Calu3 (cell line): ENCODE measurements around the gene SCAMP2. TPM values are rescaled to one million over a fixed set of nuclear protein-coding genes. Genes with fewer than 3 reads are reported as not detected.

ENCODE experiments used
- BruUV-seq: library from RNA; stranded (reverse); fragments of 400-500 nt; replicated peaks from 2 replicates; lab custom pipeline; 2021; lab: Mats Ljungman, UMichigan
- CTCF ChIA-PET: fragments of 300-600 bp; sonication (Branson Sonifier 250); formaldehyde crosslinking; loops from one replicate; lab custom pipeline; 2022; ENCODE audit warnings: antibody characterized with exemption; lab: Charles Lee
- DNase-seq: peaks from one replicate; pipeline ENCODE4 v3.0.0; 2022
- H3K27ac Mint-ChIP-seq: one replicate; pipeline ENCODE4 v1.8.0; 2022; ENCODE audit warnings: mixed read lengths; ENCODE audit not compliant: unreplicated experiment
- H3K27me3 Mint-ChIP-seq: one replicate; pipeline ENCODE4 v1.8.0; 2022; ENCODE audit warnings: mixed read lengths; ENCODE audit not compliant: unreplicated experiment
- H3K36me3 Mint-ChIP-seq: one replicate; pipeline ENCODE4 v1.8.0; 2022; ENCODE audit warnings: mild to moderate bottlenecking, moderate library complexity, mixed read lengths; ENCODE audit not compliant: insufficient read depth, unreplicated experiment
- H3K4me1 Mint-ChIP-seq: one replicate; pipeline ENCODE4 v1.8.0; 2022; ENCODE audit warnings: mild to moderate bottlenecking, low read depth, mixed read lengths; ENCODE audit not compliant: unreplicated experiment
- H3K4me3 Mint-ChIP-seq: one replicate; pipeline ENCODE4 v1.8.0; 2022; ENCODE audit warnings: mild to moderate bottlenecking, low read depth, moderate library complexity, mixed read lengths; ENCODE audit not compliant: unreplicated experiment
- H3K9me3 Mint-ChIP-seq: one replicate; pipeline ENCODE4 v1.8.0; 2022; ENCODE audit warnings: low read depth, mixed read lengths; ENCODE audit not compliant: unreplicated experiment
- CTCF ChIP-seq: fragments of 200-600 bp; IDR thresholded peaks from one replicate; pipeline ENCODE4 v1.8.0; 2022; ENCODE audit warnings: antibody characterized with exemption; ENCODE audit not compliant: unreplicated experiment
- intact Hi-C: fragments of 100-400 bp; cut with micrococcal nuclease; formaldehyde crosslinking; loops from one replicate; pipeline ENCODE4 v1.10.0; 2022; ENCODE audit not compliant: unreplicated experiment
- total RNA-seq: library from RNA; stranded (reverse); gene quantifications from 2 replicates; pipeline ENCODE4 v1.2.3, GENCODE V29; 2022

SCAMP2 gene
- total RNA-seq, 1 experiment from 2014 or later: 114 TPM

GRCh38 chr15:74821790-74822158, 51.4 kb downstream of the SCAMP2 start:
- no TSS peak for BruUV-seq
- Mint-ChIP-seq H3K4me1 (peaks cover 26% of the 10 kb centered on the region), H3K4me3 (no peak overlapping the region), H3K27ac (no peak overlapping the region), H3K36me3 (peaks cover 16% of the 10 kb centered on the region), H3K9me3 (no peaks in the 10 kb centered on the region), H3K27me3 (peaks cover 44% of the 10 kb centered on the region)
- no peak for DNase-seq
- CTCF ChIA-PET: no interaction called here
- intact Hi-C loops: no loop called here
- TF ChIP-seq CTCF: no peak

GRCh38 chr15:74821091-74821789, 51.9 kb downstream of the SCAMP2 start:
- H3K27me3 Mint-ChIP-seq: peaks cover 38% of the 10 kb centered on the region
- no peak overlapping the region for H3K4me3 Mint-ChIP-seq
- CTCF ChIA-PET: no interaction called here
- no TSS peak for BruUV-seq
- H3K9me3 Mint-ChIP-seq: no peaks in the 10 kb centered on the region
- no peak for DNase-seq
- TF ChIP-seq CTCF: no peak
- H3K4me1 Mint-ChIP-seq: peaks cover 27% of the 10 kb centered on the region
- H3K36me3 Mint-ChIP-seq: peaks cover 16% of the 10 kb centered on the region
- intact Hi-C loops: no loop called here
- no peak overlapping the region for H3K27ac Mint-ChIP-seq

GRCh38 chr15:74820056-74820455, 53.1 kb downstream of the SCAMP2 start:
- intact Hi-C loops: no loop called here
- CTCF ChIA-PET: no interaction called here

GRCh38 chr15:74817370-74817737, 55.8 kb downstream of the SCAMP2 start:
- peak overlapping the region; percentile 17 for H3K4me3 Mint-ChIP-seq
- peak; percentile 29 for DNase-seq
- intact Hi-C loops: no loop called here
- peaks cover 16% of the 10 kb centered on the region for H3K36me3 Mint-ChIP-seq
- CTCF ChIA-PET: interaction anchor here (0.7 to 1.2 kb wide), 3 partner anchors 18 to 46 kb away, joined by 3 read pairs; no protein-coding TSS in a partner anchor
- no TSS peak for BruUV-seq
- H3K27ac Mint-ChIP-seq: no peak overlapping the region
- TF ChIP-seq CTCF: peak; percentile 13
- H3K4me1 Mint-ChIP-seq: peaks cover 37% of the 10 kb centered on the region
- H3K9me3 Mint-ChIP-seq: no peaks in the 10 kb centered on the region
- H3K27me3 Mint-ChIP-seq: no peaks in the 10 kb centered on the region

More at GRCh38 chr15:74820056-74820455, 53.1 kb downstream of the SCAMP2 start:
- Mint-ChIP-seq H3K4me1 (peaks cover 35% of the 10 kb centered on the region), H3K27me3 (peaks cover 27% of the 10 kb centered on the region), H3K27ac (no peak overlapping the region), H3K4me3 (no peak overlapping the region), H3K36me3 (peaks cover 16% of the 10 kb centered on the region), H3K9me3 (no peaks in the 10 kb centered on the region)
- DNase-seq: no peak
- TF ChIP-seq CTCF: no peak
- no TSS peak for BruUV-seq
